ENCODE data around the gene ZNF540. TPM values are rescaled to one million over a fixed set of nuclear protein-coding genes. Genes with fewer than 3 reads are reported as not detected.

Gene ZNF540
- total RNA-seq, 1 donor from 2014 or later = 6.8 TPM

Other genes starting within 250 kb of the ZNF540 start
- gene ZNF527, start 223.8 kb upstream of the ZNF540 start, total RNA-seq = 5.6 TPM
- 6.0 TPM for gene ZNF569, start 127.4 kb upstream of the ZNF540 start, total RNA-seq
- gene ZNF570, start 125.5 kb upstream of the ZNF540 start, total RNA-seq = 8.4 TPM
- gene ZNF793, start 87.9 kb upstream of the ZNF540 start, total RNA-seq = 5.4 TPM
- 3.8 TPM for gene ZNF571, start 84 bp upstream of the ZNF540 start, total RNA-seq
- gene ZFP30, start 60.6 kb downstream of the ZNF540 start, total RNA-seq = 6.9 TPM
- gene ZNF607, start 124.9 kb downstream of the ZNF540 start, total RNA-seq = 6.1 TPM
- 9.0 TPM for gene ZNF573, start 184.7 kb downstream of the ZNF540 start, total RNA-seq